GM19324 (cell line): ENCODE measurements around the gene TNFRSF18.
"Not testable (repeated sequence)": the region's sequence is repeated elsewhere in the genome, so short reads cannot be mapped to it uniquely, and the experiment has no call there.

Source experiments
- ATAC-seq: cut with Tn5 transposase; IDR thresholded peaks from one replicate; pipeline ENCODE4 v1.9.1; 2021; ENCODE audit warnings: mild to moderate bottlenecking, moderate library complexity; ENCODE audit not compliant: unreplicated experiment, low FRiP score

The TNFRSF18 gene

GRCh38 chr1:1179983-1180861 is 26.2 kb downstream of the TNFRSF18 start:
- no peak for ATAC-seq

GRCh38 chr1:1179346-1179982 is 26.9 kb downstream of the TNFRSF18 start:
- ATAC-seq: no peak

- ATAC-seq: no peak
These were observed 27.5 kb downstream of the TNFRSF18 start for GRCh38 chr1:1178794-1179331.

GRCh38 chr1:1177452-1178206 is 28.8 kb downstream of the TNFRSF18 start:
- ATAC-seq: no peak

- no peak for ATAC-seq
These were observed 29.5 kb downstream of the TNFRSF18 start for GRCh38 chr1:1176931-1177330.

- not testable (repeated sequence) for ATAC-seq
These were observed 30.2 kb downstream of the TNFRSF18 start for GRCh38 chr1:1176063-1176761.

GRCh38 chr1:1175221-1176062 is 30.9 kb downstream of the TNFRSF18 start:
- ATAC-seq: no peak

- no peak for ATAC-seq
These were observed 32.5 kb downstream of the TNFRSF18 start, which contains the start of gene TTLL10 for GRCh38 chr1:1173793-1174415. Gene TTLL10, plus strand, starts transcription at chr1:1173880. Its CDS starts 5,336 bp downstream, at chr1:1179216.

- no peak for ATAC-seq
These were observed 33.2 kb downstream of the TNFRSF18 start for GRCh38 chr1:1173061-1173792.

- ATAC-seq: no peak
These were observed 34.6 kb downstream of the TNFRSF18 start for GRCh38 chr1:1171546-1172340.

GRCh38 chr1:1171161-1171545 is 35.2 kb downstream of the TNFRSF18 start:
- ATAC-seq: no peak

- ATAC-seq: no peak
These were observed 35.9 kb downstream of the TNFRSF18 start for GRCh38 chr1:1170215-1171091.

GRCh38 chr1:1169429-1170214 is 36.8 kb downstream of the TNFRSF18 start:
- ATAC-seq: no peak

- no peak for ATAC-seq
These were observed 37.7 kb downstream of the TNFRSF18 start for GRCh38 chr1:1168451-1169411.
